ENCODE results near the gene ANXA11.
"Not testable (repeated sequence)": the region's sequence is repeated elsewhere in the genome, so short reads cannot be mapped to it uniquely, and the experiment has no call there.

GRCh38 chr10:80244371-80244770 lies 39.0 kb upstream of the ANXA11 start:
- not testable (repeated sequence) for TF ChIP-seq EP300 (IDR thresholded peaks at IDR 0.05); CTCF (IDR thresholded peaks at IDR 0.05); POLR2A (IDR thresholded peaks at IDR 0.05; ENCODE audit: low read depth)

Data from esophagus muscularis mucosa (tissue), 4 donors.